SIG-M5 treated with dmso at 0.1 percent for 504 hours (cell line): ENCODE measurements around the gene FMN1.

Source experiments
- DNase-seq: peaks from one replicate; lab custom pipeline; 2025; ENCODE audit not compliant: unreplicated experiment; lab: John Stamatoyannopoulos, UW

FMN1 gene

GRCh38 chr15:32792436-32792835 is 402.1 kb downstream of the FMN1 start:
- no peak for DNase-seq

GRCh38 chr15:32790352-32790999 is 404.0 kb downstream of the FMN1 start:
- DNase-seq, result no peak

GRCh38 chr15:32787949-32788348 is 406.6 kb downstream of the FMN1 start:
- no peak for DNase-seq

- no peak for DNase-seq
Measured at GRCh38 chr15:32786906-32787305, 407.6 kb downstream of the FMN1 start.

- DNase-seq, result no peak
Measured at GRCh38 chr15:32784581-32784980, 409.9 kb downstream of the FMN1 start.

- no peak for DNase-seq
Measured at GRCh38 chr15:32781781-32782180, 412.7 kb downstream of the FMN1 start.

- DNase-seq, result no peak
Measured at GRCh38 chr15:32778391-32779176, 415.9 kb downstream of the FMN1 start.

GRCh38 chr15:32775103-32775502 is 419.4 kb downstream of the FMN1 start:
- no peak for DNase-seq

- no peak for DNase-seq
Measured at GRCh38 chr15:32774022-32774421, 420.5 kb downstream of the FMN1 start.

GRCh38 chr15:32767236-32767635 is 427.3 kb downstream of the FMN1 start:
- no peak for DNase-seq

GRCh38 chr15:32766101-32766500 is 428.4 kb downstream of the FMN1 start:
- no peak for DNase-seq

GRCh38 chr15:32765236-32765635 is 429.3 kb downstream of the FMN1 start:
- DNase-seq, result no peak

GRCh38 chr15:32763295-32763694 is 431.2 kb downstream of the FMN1 start:
- DNase-seq, result no peak

- no peak for DNase-seq
Measured at GRCh38 chr15:32757426-32757825, 437.1 kb downstream of the FMN1 start.

GRCh38 chr15:32750979-32751378 is 443.5 kb downstream of the FMN1 start:
- no peak for DNase-seq

- no peak for DNase-seq
Measured at GRCh38 chr15:32747921-32748342, 446.6 kb downstream of the FMN1 start.

GRCh38 chr15:32746116-32746857 is 448.2 kb downstream of the FMN1 start:
- no peak for DNase-seq

GRCh38 chr15:32743411-32744140 is 450.9 kb downstream of the FMN1 start:
- no peak for DNase-seq

GRCh38 chr15:32739522-32740063 is 454.9 kb downstream of the FMN1 start:
- DNase-seq, result no peak

GRCh38 chr15:32738666-32739065 is 455.8 kb downstream of the FMN1 start:
- DNase-seq, result no peak

GRCh38 chr15:32737304-32737703 is 457.2 kb downstream of the FMN1 start:
- DNase-seq, result no peak
